LHCN-M2 (cell line): ENCODE measurements around the gene STUB1. TPM values are rescaled to one million over a fixed set of nuclear protein-coding genes. Genes with fewer than 3 reads are reported as not detected.

Source experiments
- DNase-seq: peaks from one replicate; pipeline ENCODE4 v3.0.0-alpha.2; 2012; ENCODE audit warnings: low read depth
- total RNA-seq: library from RNA; depleted of rRNA; stranded (reverse); fragments of >200 nt; gene quantifications from 2 replicates; pipeline ENCODE4 v1.2.3, GENCODE V29; 2014; rRNA removed

The STUB1 gene
- total RNA-seq, 1 experiment from 2014 or later, result 287 TPM

- no peak for DNase-seq
Observed at GRCh38 chr16:724188-725040, 44.2 kb downstream of the STUB1 start.

- no peak for DNase-seq
Observed at GRCh38 chr16:725041-725376, 44.8 kb downstream of the STUB1 start.

- DNase-seq, result no peak
Observed at GRCh38 chr16:725463-726187, 45.4 kb downstream of the STUB1 start.

- DNase-seq, result no peak
Observed at GRCh38 chr16:726188-726437, 45.9 kb downstream of the STUB1 start.

- DNase-seq, result peak; percentile 44
Observed at GRCh38 chr16:726438-727290, 46.5 kb downstream of the STUB1 start, which contains the start of the genes CCDC78 and HAGHL. Gene CCDC78, minus strand, starts transcription at chr16:726443. Its CDS starts 76 bp downstream, at chr16:726367. Gene HAGHL, plus strand, starts transcription at chr16:727106. Its CDS starts 404 bp downstream, at chr16:727510.

- DNase-seq, result no peak
Observed at GRCh38 chr16:727291-727977, 47.2 kb downstream of the STUB1 start.

GRCh38 chr16:728131-728889 lies 48.1 kb downstream of the STUB1 start:
- peak; percentile 74 for DNase-seq

GRCh38 chr16:728890-729744 lies 48.9 kb downstream of the STUB1 start:
- DNase-seq, result no peak

- no peak for DNase-seq
Observed at GRCh38 chr16:729768-730665, 49.8 kb downstream of the STUB1 start.

GRCh38 chr16:730666-731509 lies 50.7 kb downstream of the STUB1 start:
- no peak for DNase-seq

GRCh38 chr16:732332-732731 lies 52.1 kb downstream of the STUB1 start:
- DNase-seq, result no peak

Other genes starting within 250 kb of the STUB1 start
- gene CAPN15, start 152.7 kb upstream of the STUB1 start, total RNA-seq, result 66.5 and 71.1 TPM in 2 replicates
- gene PRR35, start 120.0 kb upstream of the STUB1 start, total RNA-seq, result 0.06 TPM in 1 of 2 replicates, not detected in the other
- gene NHLRC4, start 113.4 kb upstream of the STUB1 start, total RNA-seq, result 0.11 TPM in 1 of 2 replicates, not detected in the other
- 46.7 and 51.4 TPM in 2 replicates for gene PIGQ, start 110.4 kb upstream of the STUB1 start, total RNA-seq
- 11.9 and 13.3 TPM in 2 replicates for gene RAB40C, start 90.3 kb upstream of the STUB1 start, total RNA-seq
- gene WFIKKN1, start 49.4 kb upstream of the STUB1 start, total RNA-seq, result 0.06 TPM in 1 of 2 replicates, not detected in the other
- gene METTL26, start 44.1 kb upstream of the STUB1 start, total RNA-seq, result 132 and 145 TPM in 2 replicates
- 19.7 and 20.2 TPM in 2 replicates for gene MCRIP2, start 38.6 kb upstream of the STUB1 start, total RNA-seq
- 23.4 and 29.1 TPM in 2 replicates for gene WDR90, start 31.0 kb upstream of the STUB1 start, total RNA-seq
- 79.4 and 87.4 TPM in 2 replicates for gene RHOT2, start 12.3 kb upstream of the STUB1 start, total RNA-seq
- 0.58 and 0.80 TPM in 2 replicates for gene RHBDL1, start 4.7 kb upstream of the STUB1 start, total RNA-seq
- 68.1 and 71.2 TPM in 2 replicates for gene JMJD8, start 3.9 kb downstream of the STUB1 start, total RNA-seq
- 7.1 and 9.1 TPM in 2 replicates for gene WDR24, start 10.0 kb downstream of the STUB1 start, total RNA-seq
- gene FBXL16, start 25.4 kb downstream of the STUB1 start, total RNA-seq, result 0.13 TPM in 1 of 2 replicates, not detected in the other
- 94.9 and 127 TPM in 2 replicates for gene METRN, start 34.7 kb downstream of the STUB1 start, total RNA-seq
- 36.7 and 55.9 TPM in 2 replicates for gene ANTKMT, start 40.7 kb downstream of the STUB1 start, total RNA-seq
- gene CCDC78, start 46.0 kb downstream of the STUB1 start, total RNA-seq, result 5.1 and 7.0 TPM in 2 replicates
- gene HAGHL, start 46.7 kb downstream of the STUB1 start, total RNA-seq, result 10.7 and 19.2 TPM in 2 replicates
- gene CIAO3, start 60.6 kb downstream of the STUB1 start, total RNA-seq, result 29.0 and 31.9 TPM in 2 replicates
- gene MSLN, start 80.3 kb downstream of the STUB1 start, total RNA-seq, result not detected in 2 replicates
- 46.0 and 56.6 TPM in 2 replicates for gene RPUSD1, start 108.0 kb downstream of the STUB1 start, total RNA-seq
- 39.2 and 51.2 TPM in 2 replicates for gene CHTF18, start 108.2 kb downstream of the STUB1 start, total RNA-seq
- gene GNG13, start 120.3 kb downstream of the STUB1 start, total RNA-seq, result not detected in 2 replicates